Endothelial cell of umbilical vein (primary cell): ENCODE data around the gene TFG. TPM values are rescaled to one million over a fixed set of nuclear protein-coding genes. Genes with fewer than 3 reads are reported as not detected.

Experiments
- BruUV-seq: library from RNA; stranded (reverse); fragments of 400-500 nt; replicated peaks from 2 replicates; lab custom pipeline; 2021; lab: Mats Ljungman, UMichigan
- CTCF ChIA-PET: fragments of 300-600, 350-600 bp; sonication (Branson Sonifier 250); formaldehyde crosslinking; loops from one replicate; lab custom pipeline; 2021; ENCODE audit warnings: antibody characterized with exemption, inconsistent platforms; lab: Charles Lee
- POLR2A ChIA-PET: fragments of 300-600, 350-600 bp; sonication (Branson Sonifier 250); formaldehyde crosslinking; loops from one replicate; lab custom pipeline; 2021; ENCODE audit warnings: antibody characterized with exemption, inconsistent platforms; lab: Charles Lee
- DNase-seq: peaks from one replicate; pipeline ENCODE4 v3.0.0-alpha.2; 2011; ENCODE audit warnings: low read depth, low spot score
- FAIRE-seq: peaks from 2 replicates; lab custom pipeline; 2011; peaks lifted over from hg19 to GRCh38; lab: Jason Lieb, UNC
- H2AFZ ChIP-seq: 2 replicates; pipeline ENCODE4 v1.6.0; 2012; ENCODE audit warnings: low read depth, low read length, control low read depth, inconsistent platforms
- H3K27ac ChIP-seq: 2 replicates; pipeline ENCODE4 v1.5.1; 2011; ENCODE audit warnings: low read depth, mild to moderate bottlenecking, control low read depth, low read length, moderate library complexity; ENCODE audit not compliant: insufficient read depth
- H3K27me3 ChIP-seq, 2 experiments: 2 replicates each; pipeline versions ENCODE4 v1.6.0 to v1.6.1; 2011; ENCODE audit warnings: low read length in 2 of 2, mixed read lengths in 1 of 2; ENCODE audit not compliant: control insufficient read depth in 2 of 2, insufficient read depth in 2 of 2
- H3K36me3 ChIP-seq, 2 experiments: 2 replicates in 1 of 2; 3 replicates in 1 of 2; pipeline ENCODE4 v1.5.1; 2011; ENCODE audit warnings: low read length in 2 of 2, mild to moderate bottlenecking in 1 of 2, moderate library complexity in 1 of 2; ENCODE audit not compliant: control insufficient read depth in 2 of 2, insufficient read depth in 2 of 2; ENCODE audit errors: extremely low read depth in 1 of 2
- H3K4me1 ChIP-seq: 3 replicates; pipeline ENCODE4 v1.5.1; 2011; ENCODE audit warnings: mild to moderate bottlenecking, low read length; ENCODE audit not compliant: control insufficient read depth, insufficient read depth; ENCODE audit errors: extremely low read depth
- H3K4me2 ChIP-seq: 2 replicates; pipeline ENCODE4 v1.6.1; 2011; ENCODE audit warnings: low read length, control low read depth, mixed read lengths; ENCODE audit not compliant: insufficient read depth
- H3K4me3 ChIP-seq, 3 experiments: fragments of 200-600 bp in 1 of 3; sonication (generic), shearing (Covaris generic) in 1 of 3; replicated peaks in 1 of 3; 2 replicates each; pipeline ENCODE4 v1.5.1; 2011 to 2016; ENCODE audit warnings: control low read depth in 3 of 3, low read length in 3 of 3, mild to moderate bottlenecking in 2 of 3, inconsistent platforms in 1 of 3, low read depth in 1 of 3, moderate library complexity in 1 of 3; ENCODE audit not compliant: insufficient read depth in 1 of 3
- H3K79me2 ChIP-seq: 2 replicates; pipeline ENCODE4 v1.6.0; 2012; ENCODE audit warnings: low read length, inconsistent platforms; ENCODE audit not compliant: control insufficient read depth, insufficient read depth
- H3K9ac ChIP-seq: replicated peaks from 2 replicates; pipeline ENCODE3; 2011; ENCODE audit warnings: low read length, control low read depth; ENCODE audit not compliant: insufficient read depth; ENCODE audit errors: extremely low read depth
- H3K9me1 ChIP-seq: replicated peaks from 3 replicates; pipeline ENCODE4 v1.6.0; 2011; ENCODE audit warnings: mild to moderate bottlenecking, low read length; ENCODE audit not compliant: control insufficient read depth, insufficient read depth; ENCODE audit errors: extremely low read depth
- H3K9me3 ChIP-seq: replicated peaks from 2 replicates; pipeline ENCODE4 v1.5.1; 2012; ENCODE audit warnings: low read length, inconsistent platforms; ENCODE audit not compliant: control insufficient read depth, insufficient read depth
- H4K20me1 ChIP-seq: replicated peaks from 2 replicates; pipeline ENCODE3; 2011; ENCODE audit warnings: mild to moderate bottlenecking, low read length; ENCODE audit not compliant: control insufficient read depth, insufficient read depth; ENCODE audit errors: extremely low read depth
- EZH2 ChIP-seq: IDR thresholded peaks from 2 replicates; pipeline ENCODE4 v1.6.1; 2012; ENCODE audit warnings: borderline replicate concordance, low read depth, mild to moderate bottlenecking, moderate library complexity, low read length, inconsistent platforms; ENCODE audit not compliant: severe bottlenecking
- FOS ChIP-seq: IDR thresholded peaks from 2 replicates; pipeline ENCODE4 v1.6.1; 2011; ENCODE audit warnings: mild to moderate bottlenecking, low read length, moderate library complexity, borderline replicate concordance; ENCODE audit not compliant: insufficient read depth
- GATA2 ChIP-seq: IDR thresholded peaks from 2 replicates; pipeline ENCODE4 v1.7.0; 2011; ENCODE audit warnings: low read depth, mild to moderate bottlenecking, moderate library complexity, mixed read lengths, low read length; ENCODE audit not compliant: insufficient read length, insufficient read depth
- JUN ChIP-seq: IDR thresholded peaks from 2 replicates; pipeline ENCODE4 v1.6.1; 2011; ENCODE audit warnings: borderline replicate concordance, low read depth; ENCODE audit not compliant: insufficient read length, insufficient read depth
- MYC ChIP-seq: IDR thresholded peaks from one replicate; pipeline ENCODE4 v1.6.1; 2011; ENCODE audit warnings: mild to moderate bottlenecking, low read depth, low read length
- POLR2A ChIP-seq: IDR thresholded peaks from 2 replicates; pipeline ENCODE4 v1.6.1; 2012; ENCODE audit warnings: low read depth, mild to moderate bottlenecking, control low read depth, low read length
- POLR2AphosphoS5 ChIP-seq: IDR thresholded peaks from 2 replicates; pipeline ENCODE4 v1.6.1; 2012; ENCODE audit warnings: low read depth, mild to moderate bottlenecking, control low read depth, low read length, moderate library complexity; ENCODE audit not compliant: insufficient read depth
- dilution Hi-C: fragments of 300-500 bp; cut with MboI; formaldehyde crosslinking; loops from one replicate; pipeline ENCODE4 v1.15.0; 2019; ENCODE audit warnings: low sequenced_read_pairs; ENCODE audit not compliant: extremely low pct_ligation_motif_present
- intact Hi-C: fragments of 100-400 bp; cut with micrococcal nuclease; formaldehyde crosslinking; loops from one replicate; pipeline ENCODE4 v1.10.0; 2022
- polyA plus RNA-seq, 4 experiments: library from polyadenylated mRNA; depleted of rRNA in 3 of 4; stranded (reverse) in 3 of 4; unstranded in 1 of 4; fragments of >200 nt; gene quantifications; 2 replicates each; pipeline versions ENCODE4 v1.2.1 to v1.2.3, GENCODE V29; 2011 to 2012; ENCODE audit warnings: missing spikeins in 1 of 4
- total RNA-seq: library from RNA; stranded (reverse); gene quantifications from 2 replicates; pipeline ENCODE4 v1.2.3, GENCODE V29; 2021
- TF ChIP-seq, protein P1 (sequence below), 2 donors: IDR thresholded peaks; 1 replicate in 1 of 2; 2 replicates in 1 of 2; pipeline ENCODE4 v1.5.1; 2011; ENCODE audit warnings: low read length in 2 of 2, mild to moderate bottlenecking in 2 of 2, moderate library complexity in 2 of 2, control low read depth in 1 of 2, inconsistent platforms in 1 of 2, low read depth in 1 of 2; ENCODE audit not compliant: insufficient read depth in 1 of 2; ENCODE audit errors: extremely low read depth in 1 of 2
- TF ChIP-seq, protein P2 (sequence below): IDR thresholded peaks from 2 replicates; pipeline ENCODE4 v1.6.1; 2011; ENCODE audit not compliant: insufficient read depth, insufficient read length

The TFG gene
- total and polyA plus RNA-seq, 2 donors (not counting 3 experiments of a cell fraction or from before 2014, with no cell fraction given), result 106 to 154 TPM

DNA sequence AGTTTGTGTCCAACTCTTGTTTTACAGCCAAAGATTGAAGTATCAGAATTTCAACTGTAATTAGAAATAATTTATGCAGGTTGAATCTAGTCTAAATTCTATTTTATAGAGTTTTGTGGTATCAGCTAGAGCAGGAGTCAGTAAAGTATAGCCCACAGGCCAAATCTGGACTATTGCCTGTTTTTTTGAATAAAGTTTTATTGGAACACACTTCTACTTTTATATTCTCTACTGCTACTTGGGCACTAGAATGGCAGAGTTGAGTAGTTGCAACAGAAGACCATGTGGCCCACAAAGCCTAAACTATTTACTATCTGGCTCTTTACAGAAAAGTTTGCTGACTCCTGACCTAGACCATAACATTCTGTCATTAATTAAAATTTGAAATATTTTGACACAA, 36.3 kb downstream of the TFG start:
- intact Hi-C loops (loop anchor here (10.0 kb wide), 1 partner anchor 249 kb away; the partner anchor contains the start of gene ABI3BP), dilution Hi-C loops (no loop called here)
- H3K9me3 ChIP-seq, result no peaks in the 10 kb centered on the region
- no peak overlapping the region for H3K9ac ChIP-seq
- no peaks in the 10 kb centered on the region for H3K27me3 ChIP-seq
- no peaks in the 10 kb centered on the region for H3K79me2 ChIP-seq
- H3K4me1 ChIP-seq, result no peaks in the 10 kb centered on the region
- TF ChIP-seq POLR2A, result no peak
- TF ChIP-seq FOS, result no peak
- no peak for TF ChIP-seq POLR2AphosphoS5
- TF ChIP-seq, protein P1, sequence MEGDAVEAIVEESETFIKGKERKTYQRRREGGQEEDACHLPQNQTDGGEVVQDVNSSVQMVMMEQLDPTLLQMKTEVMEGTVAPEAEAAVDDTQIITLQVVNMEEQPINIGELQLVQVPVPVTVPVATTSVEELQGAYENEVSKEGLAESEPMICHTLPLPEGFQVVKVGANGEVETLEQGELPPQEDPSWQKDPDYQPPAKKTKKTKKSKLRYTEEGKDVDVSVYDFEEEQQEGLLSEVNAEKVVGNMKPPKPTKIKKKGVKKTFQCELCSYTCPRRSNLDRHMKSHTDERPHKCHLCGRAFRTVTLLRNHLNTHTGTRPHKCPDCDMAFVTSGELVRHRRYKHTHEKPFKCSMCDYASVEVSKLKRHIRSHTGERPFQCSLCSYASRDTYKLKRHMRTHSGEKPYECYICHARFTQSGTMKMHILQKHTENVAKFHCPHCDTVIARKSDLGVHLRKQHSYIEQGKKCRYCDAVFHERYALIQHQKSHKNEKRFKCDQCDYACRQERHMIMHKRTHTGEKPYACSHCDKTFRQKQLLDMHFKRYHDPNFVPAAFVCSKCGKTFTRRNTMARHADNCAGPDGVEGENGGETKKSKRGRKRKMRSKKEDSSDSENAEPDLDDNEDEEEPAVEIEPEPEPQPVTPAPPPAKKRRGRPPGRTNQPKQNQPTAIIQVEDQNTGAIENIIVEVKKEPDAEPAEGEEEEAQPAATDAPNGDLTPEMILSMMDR (IDR thresholded peaks at IDR 0.05; ENCODE audit: extremely low read depth in 1 of 2, insufficient read depth in 1 of 2, low read depth in 1 of 2, low read length in 2 of 2), result no peak
- no peak for TF ChIP-seq GATA2
- TF ChIP-seq JUN, result no peak
- no peak for TF ChIP-seq EZH2
- TF ChIP-seq MYC, result no peak
- TF ChIP-seq, protein P2, sequence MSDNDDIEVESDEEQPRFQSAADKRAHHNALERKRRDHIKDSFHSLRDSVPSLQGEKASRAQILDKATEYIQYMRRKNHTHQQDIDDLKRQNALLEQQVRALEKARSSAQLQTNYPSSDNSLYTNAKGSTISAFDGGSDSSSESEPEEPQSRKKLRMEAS, result no peak
- no peak for FAIRE-seq
- peaks cover 3% of the 10 kb centered on the region for H4K20me1 ChIP-seq
- ChIA-PET POLR2A (no interaction called here), CTCF (interaction anchor here (1.0 to 1.4 kb wide), 2 partner anchors 47 to 283 kb away, joined by 3 to 4 read pairs; no protein-coding TSS in a partner anchor)
- H3K36me3 ChIP-seq, result peaks cover 5 to 44% of the 10 kb centered on the region in 2 experiments
- no TSS peak for BruUV-seq
- H2AFZ ChIP-seq, result no peak overlapping the region
- H3K9me1 ChIP-seq, result no peaks in the 10 kb centered on the region
- no peak overlapping the region for H3K4me2 ChIP-seq
- DNase-seq, result no peak
- no peak overlapping the region for H3K27ac ChIP-seq
- no peak overlapping the region for H3K4me3 ChIP-seq
